IMR-90 (cell line): ENCODE measurements around the gene TBC1D10A.

ENCODE experiments used
- CHD1 ChIP-seq: IDR thresholded peaks from 2 replicates; pipeline ENCODE4 v1.6.1; 2012; ENCODE audit warnings: low read depth, low read length, improper control_type of control experiment
- CTCF ChIP-seq: conservative IDR thresholded peaks from 2 replicates; pipeline ENCODE4 v1.5.1; 2012; ENCODE audit warnings: mild to moderate bottlenecking, low read depth, low read length, improper control_type of control experiment

GRCh38 chr22:30315962-30316576, 10.7 kb downstream of the TBC1D10A start:
- TF ChIP-seq CHD1 (no peak), CTCF (no peak)
